Measurements from ENCODE around the gene NCAPH2.

Gene NCAPH2

GRCh38 chr22:50498322-50498890, 9.6 kb upstream of the NCAPH2 start (continued):
- no peak for TF ChIP-seq PRDM2 (tag by site-specific recombination; IDR thresholded peaks at IDR 0.05; ENCODE audit: borderline replicate concordance)
- no peak for TF ChIP-seq ZNF324 (tag by site-specific recombination; IDR thresholded peaks at IDR 0.05)
- no peak for TF ChIP-seq ELK4 (IDR thresholded peaks at IDR 0.05; ENCODE audit: borderline replicate concordance, low read depth, low read length)
- no peak for TF ChIP-seq ZBTB44 (tag by site-specific recombination; IDR thresholded peaks at IDR 0.05)
- TF ChIP-seq ZNF626 (tag by site-specific recombination; IDR thresholded peaks at IDR 0.05), result no peak
- no peak for TF ChIP-seq ZNF133 (tag by site-specific recombination; IDR thresholded peaks at IDR 0.05)
- TF ChIP-seq ZNF677 (tag by site-specific recombination; IDR thresholded peaks at IDR 0.05), result no peak
- TF ChIP-seq ZNF449 (tag by site-specific recombination; IDR thresholded peaks at IDR 0.05), result peak; percentile 84
- TF ChIP-seq HOXD13 (CRISPR knock-in tag; IDR thresholded peaks at IDR 0.05; ENCODE audit: borderline replicate concordance), result no peak
- no peak for TF ChIP-seq ZNF707 (tag by site-specific recombination; IDR thresholded peaks at IDR 0.05)
- no peak for TF ChIP-seq ZNF138 (tag by site-specific recombination; IDR thresholded peaks at IDR 0.05; ENCODE audit: borderline replicate concordance)
- no peak for TF ChIP-seq ZNF169 (tag by site-specific recombination; IDR thresholded peaks at IDR 0.05)
- TF ChIP-seq ZNF211 (tag by site-specific recombination; IDR thresholded peaks at IDR 0.05; ENCODE audit: low read depth), result no peak
- no peak for TF ChIP-seq PRDM4 (tag by site-specific recombination; IDR thresholded peaks at IDR 0.05)
- TF ChIP-seq ZNF335 (tag by site-specific recombination; conservative IDR thresholded peaks at IDR 0.05), result no peak
- TF ChIP-seq ZNF624 (tag by site-specific recombination; IDR thresholded peaks at IDR 0.05), result no peak
- TF ChIP-seq ZFP37 (tag by site-specific recombination; IDR thresholded peaks at IDR 0.05), result no peak
- TF ChIP-seq ZNF341 (tag by site-specific recombination; IDR thresholded peaks at IDR 0.05; ENCODE audit: low read depth), result peak; percentile 78
- 0 out of 2 replicates have a peak, but pooled peaks have one; percentile 17 for TF ChIP-seq ZNF391 (tag by site-specific recombination; IDR thresholded peaks at IDR 0.05; ENCODE audit: borderline replicate concordance, low read depth)
- no peak for TF ChIP-seq ZNF202 (tag by site-specific recombination; IDR thresholded peaks at IDR 0.05; ENCODE audit: borderline replicate concordance)
- TF ChIP-seq ZNF513 (tag by site-specific recombination; IDR thresholded peaks at IDR 0.05), result no peak; the same call in 1 of the 2 replicates
- TF ChIP-seq ZNF362 (tag by site-specific recombination; IDR thresholded peaks at IDR 0.05), result no peak
- no peak for TF ChIP-seq BCL11A (tag by site-specific recombination; IDR thresholded peaks at IDR 0.05; ENCODE audit: low read depth)
- TF ChIP-seq ZNF701 (tag by site-specific recombination; IDR thresholded peaks at IDR 0.05), result no peak
